HepG2 (cell line): Measurements from ENCODE around the gene ATP6V0D1. TPM values are rescaled to one million over a fixed set of nuclear protein-coding genes. Genes with fewer than 3 reads are reported as not detected.

Experiments used
- DMTF1 ChIP-seq: sonication (generic); formaldehyde crosslinking; IDR thresholded peaks from 2 replicates; pipeline ENCODE4 v1.4.0; 2020; ENCODE audit warnings: mild to moderate bottlenecking, missing genetic modification reagents
- E2F5 ChIP-seq: sonication (generic); formaldehyde crosslinking; conservative IDR thresholded peaks from 2 replicates; pipeline ENCODE4 v1.4.0; 2020; ENCODE audit warnings: missing genetic modification reagents
- ELK4 ChIP-seq: sonication (generic); formaldehyde crosslinking; IDR thresholded peaks from 2 replicates; pipeline ENCODE4 v1.9.0; 2021; ENCODE audit warnings: missing genetic modification reagents, borderline replicate concordance
- FOSL1 ChIP-seq: sonication (generic); formaldehyde crosslinking; IDR thresholded peaks from 2 replicates; pipeline ENCODE4 v1.9.0; 2021; ENCODE audit warnings: missing genetic modification reagents, borderline replicate concordance
- GRHL1 ChIP-seq: sonication (generic); formaldehyde crosslinking; conservative IDR thresholded peaks from 2 replicates; pipeline ENCODE4 v1.8.0; 2022; ENCODE audit warnings: missing genetic modification reagents
- ISX ChIP-seq: sonication (generic); formaldehyde crosslinking; conservative IDR thresholded peaks from 2 replicates; pipeline ENCODE4 v1.5.0; 2020; ENCODE audit warnings: missing genetic modification reagents
- LRRFIP1 ChIP-seq: sonication (generic); formaldehyde crosslinking; conservative IDR thresholded peaks from 2 replicates; pipeline ENCODE4 v1.4.0; 2020; ENCODE audit warnings: missing genetic modification reagents
- NFE2L1 ChIP-seq: sonication (generic); formaldehyde crosslinking; IDR thresholded peaks from 2 replicates; pipeline ENCODE4 v1.4.0; 2020; ENCODE audit warnings: missing genetic modification reagents, mild to moderate bottlenecking, borderline replicate concordance
- RARA ChIP-seq: IDR thresholded peaks from 2 replicates; pipeline ENCODE4 v1.6.1; 2016; ENCODE audit warnings: missing genetic modification reagents, missing compliant biosample characterization
- TCF7 ChIP-seq: sonication (generic); IDR thresholded peaks from 2 replicates; pipeline ENCODE4 v1.6.1; 2016; ENCODE audit warnings: antibody characterized with exemption, low read depth
- ZFP1 ChIP-seq: IDR thresholded peaks from 2 replicates; pipeline ENCODE4 v1.6.1; 2016
- ZFP90 ChIP-seq: sonication (generic); formaldehyde crosslinking; IDR thresholded peaks from 2 replicates; pipeline ENCODE4 v1.8.0; 2022; ENCODE audit warnings: missing genetic modification reagents, mild to moderate bottlenecking, inconsistent platforms, borderline replicate concordance
- ZNF704 ChIP-seq: sonication (generic); formaldehyde crosslinking; IDR thresholded peaks from 2 replicates; pipeline ENCODE4 v1.8.1; 2023; ENCODE audit warnings: mild to moderate bottlenecking, inconsistent platforms, moderate library complexity, missing genetic modification reagents, borderline replicate concordance
- ZNF773 ChIP-seq: sonication (generic); formaldehyde crosslinking; IDR thresholded peaks from 2 replicates; pipeline ENCODE4 v1.4.0; 2020; ENCODE audit warnings: missing genetic modification reagents, borderline replicate concordance
- ZNF782 ChIP-seq: sonication (generic); formaldehyde crosslinking; IDR thresholded peaks from 2 replicates; pipeline ENCODE4 v1.4.0; 2020; ENCODE audit warnings: missing genetic modification reagents, mild to moderate bottlenecking, borderline replicate concordance
- ZUFSP ChIP-seq: sonication (generic); formaldehyde crosslinking; IDR thresholded peaks from 2 replicates; pipeline ENCODE4 v1.9.0; 2021; ENCODE audit warnings: missing genetic modification reagents, mild to moderate bottlenecking, borderline replicate concordance
- polyA plus RNA-seq, 8 experiments: library from polyadenylated mRNA; depleted of rRNA in 3 of 8; stranded (reverse) in 7 of 8; unstranded in 1 of 8; fragments of >200 nt; fragmentation: Illumina TruSeq in 4 of 8; extraction: Trizol in 4 of 8; gene quantifications; 2 replicates each; pipeline versions ENCODE4 v1.2.1 to v1.2.3, GENCODE V29; 2011 to 2016; ENCODE audit warnings: low read depth in 4 of 8, missing spikeins in 1 of 8, mixed read lengths in 1 of 8; ENCODE audit not compliant: insufficient read depth in 1 of 8
- total RNA-seq, 5 experiments: library from RNA; depleted of rRNA; stranded (reverse); fragments of >200 nt; fragmentation: Illumina TruSeq; extraction: Trizol; gene quantifications; 2 replicates each; pipeline ENCODE4 v1.2.3, GENCODE V29; 2016; ENCODE audit warnings: low read depth in 1 of 5

The ATP6V0D1 gene
- total and polyA plus RNA-seq, 2 of the 13 experiments (the other 11 are each of a cell fraction or from before 2014, with no cell fraction given), result 51.1 to 61.3 TPM

- TF ChIP-seq TCF7, result no peak
- peak; percentile 87; the same call in 1 of the 2 replicates for TF ChIP-seq ZNF704 (CRISPR knock-in tag)
- TF ChIP-seq DMTF1 (CRISPR knock-in tag), result no peak
- TF ChIP-seq ISX, result no peak
- no peak for TF ChIP-seq E2F5 (CRISPR knock-in tag)
- TF ChIP-seq RARA (CRISPR knock-in tag), result 0 out of 2 replicates have a peak, but pooled peaks have one; percentile 9
- 0 out of 2 replicates have a peak, but pooled peaks have one; percentile 58 for TF ChIP-seq ZFP90 (CRISPR knock-in tag)
- peak; percentile 79; the same call in 1 of the 2 replicates for TF ChIP-seq ZFP1 (CRISPR knock-in tag)
- TF ChIP-seq ZUFSP, result no peak
- TF ChIP-seq ZNF773, result no peak
- no peak for TF ChIP-seq ZNF782 (CRISPR knock-in tag)
- TF ChIP-seq FOSL1 (CRISPR knock-in tag), result no peak
- no peak for TF ChIP-seq ELK4 (CRISPR knock-in tag)
- no peak for TF ChIP-seq GRHL1 (CRISPR knock-in tag)
- TF ChIP-seq NFE2L1 (CRISPR knock-in tag), result no peak
- TF ChIP-seq LRRFIP1 (CRISPR knock-in tag), result no peak
These were observed 40.3 kb upstream of the ATP6V0D1 start (continued) for GRCh38 chr16:67521095-67521804.
